Measurements from ENCODE around the gene PDSS2. TPM values are rescaled to one million over a fixed set of nuclear protein-coding genes. Genes with fewer than 3 reads are reported as not detected.

Gene PDSS2
- total and polyA plus RNA-seq, 7 donors = 4.7 to 16.7 (median 9.3) TPM

- 70 to 79% (median 78%) methylated on average over 5 of the region's 5 CpGs for WGBS, 3 donors
- no peak overlapping the region for H3K4me3 ChIP-seq
Measured at GRCh38 chr6:107237992-107238660, 221.2 kb downstream of the PDSS2 start.

GRCh38 chr6:107235511-107235910 lies 223.9 kb downstream of the PDSS2 start:
- no peaks in the 10 kb centered on the region for H3K9me3 ChIP-seq
- H3K4me1 ChIP-seq = no peaks in the 10 kb centered on the region
- intact Hi-C loops (cut with DNase I) = no loop called here
- H3K4me3 ChIP-seq = no peak overlapping the region
- H3K36me3 ChIP-seq (ENCODE audit: insufficient read depth in 1 of 2, low read depth in 1 of 2) = peaks cover 0 to 6% of the 10 kb centered on the region in 2 donors
- ATAC-seq (no peak), DNase-seq (no peak)
- TF ChIP-seq CTCF (IDR thresholded peaks at IDR 0.05) = no peak
- H3K27ac ChIP-seq = no peak overlapping the region
- H3K27me3 ChIP-seq (ENCODE audit: insufficient read depth in 3 of 3, low read length in 2 of 3) = no peaks in the 10 kb centered on the region

More at GRCh38 chr6:107237992-107238660, 221.2 kb downstream of the PDSS2 start:
- no peaks in the 10 kb centered on the region for H3K9me3 ChIP-seq
- H3K27ac ChIP-seq = no peak overlapping the region
- DNase-seq (no peak), ATAC-seq (no peak)
- no peaks in the 10 kb centered on the region for H3K27me3 ChIP-seq (ENCODE audit: insufficient read depth in 3 of 3, low read length in 2 of 3)
- H3K4me1 ChIP-seq = no peaks in the 10 kb centered on the region
- H3K36me3 ChIP-seq (ENCODE audit: insufficient read depth in 1 of 2, low read depth in 1 of 2) = peaks cover 0 to 6% of the 10 kb centered on the region in 2 donors
- no peak for TF ChIP-seq CTCF (IDR thresholded peaks at IDR 0.05)
- intact Hi-C loops (cut with DNase I) = no loop called here

GRCh38 chr6:107235007-107235406 lies 224.4 kb downstream of the PDSS2 start:
- Histone ChIP-seq H3K4me3 (no peak overlapping the region), H3K27me3 (ENCODE audit: insufficient read depth in 3 of 3, low read length in 2 of 3) (no peaks in the 10 kb centered on the region), H3K9me3 (no peaks in the 10 kb centered on the region), H3K36me3 (ENCODE audit: insufficient read depth in 1 of 2, low read depth in 1 of 2) (peaks cover 0 to 6% of the 10 kb centered on the region in 2 donors), H3K4me1 (no peaks in the 10 kb centered on the region), H3K27ac (no peak overlapping the region)
- 76 to 85% (median 80%) methylated on average over 2 of the region's 2 CpGs for WGBS, 3 donors
- ATAC-seq (no peak), DNase-seq (no peak)
- intact Hi-C loops (cut with DNase I) = no loop called here
- no peak for TF ChIP-seq CTCF (IDR thresholded peaks at IDR 0.05)

- Histone ChIP-seq H3K4me3 (no peak overlapping the region), H3K4me1 (no peaks in the 10 kb centered on the region), H3K9me3 (no peaks in the 10 kb centered on the region), H3K27me3 (ENCODE audit: insufficient read depth in 3 of 3, low read length in 2 of 3) (no peaks in the 10 kb centered on the region), H3K36me3 (ENCODE audit: insufficient read depth in 1 of 2, low read depth in 1 of 2) (no peaks in the 10 kb centered on the region), H3K27ac (no peak overlapping the region)
- intact Hi-C loops (cut with DNase I) = no loop called here
- DNase-seq (no peak), ATAC-seq (no peak)
- no peak for TF ChIP-seq CTCF (IDR thresholded peaks at IDR 0.05)
- WGBS, 3 donors = 75 to 94% (median 83%) methylated on average over 3 of the region's 3 CpGs
Measured at GRCh38 chr6:107231243-107231642, 228.1 kb downstream of the PDSS2 start.

GRCh38 chr6:107230448-107230847 lies 228.9 kb downstream of the PDSS2 start:
- ATAC-seq = no peak
- Histone ChIP-seq H3K4me3 (no peak overlapping the region), H3K27ac (no peak overlapping the region), H3K27me3 (ENCODE audit: insufficient read depth in 3 of 3, low read length in 2 of 3) (no peaks in the 10 kb centered on the region), H3K9me3 (no peaks in the 10 kb centered on the region), H3K36me3 (ENCODE audit: insufficient read depth in 1 of 2, low read depth in 1 of 2) (no peaks in the 10 kb centered on the region), H3K4me1 (no peaks in the 10 kb centered on the region)
- intact Hi-C loops (cut with DNase I) = no loop called here
- no peak for TF ChIP-seq CTCF (IDR thresholded peaks at IDR 0.05)
- DNase-seq = no peak
- 96 to 97% (median 97%) methylated on average over 1 of the region's 1 CpG for WGBS, 3 donors
